ENCODE measurements around the gene PNPLA5. TPM values are rescaled to one million over a fixed set of nuclear protein-coding genes. Genes with fewer than 3 reads are reported as not detected.

Gene PNPLA5
- total RNA-seq, 4 donors from 2014 or later = not detected

- H3K36me3 ChIP-seq = no peaks in the 10 kb centered on the region
- no peak for TF ChIP-seq POLR2A (IDR thresholded peaks at IDR 0.05)
- no peak for TF ChIP-seq CTCF (IDR thresholded peaks at IDR 0.05 in 4 of 5, conservative IDR thresholded peaks at IDR 0.05 in 1 of 5)
- H3K4me1 ChIP-seq = no peaks in the 10 kb centered on the region
- DNase-seq (no peak), ATAC-seq (no peak)
- peaks cover 0 to 3% (median 0%) of the 10 kb centered on the region in 3 donors for H3K27me3 ChIP-seq
- H3K4me3 ChIP-seq = no peak overlapping the region
- no peaks in the 10 kb centered on the region for H3K9me3 ChIP-seq
- H3K27ac ChIP-seq = no peak overlapping the region
- intact Hi-C loops (cut with DNase I; ENCODE audit: low total_unique reads) = no loop called here
- in situ Hi-C loops (cut with MboI; ENCODE audit: low sequenced_read_pairs in 4 of 4) = loop anchor here in 1 of 4 donors (25.0 kb wide), 1 partner anchor 450 kb away; no protein-coding TSS in a partner anchor
Observed at GRCh38 chr22:43837666-43838065, 54.1 kb downstream of the PNPLA5 start.

GRCh38 chr22:43835736-43836135 is 56.1 kb downstream of the PNPLA5 start:
- no peaks in the 10 kb centered on the region for H3K4me1 ChIP-seq
- ATAC-seq (no peak), DNase-seq (no peak)
- no peaks in the 10 kb centered on the region for H3K9me3 ChIP-seq
- no peaks in the 10 kb centered on the region for H3K36me3 ChIP-seq
- in situ Hi-C loops (cut with MboI; ENCODE audit: low sequenced_read_pairs in 4 of 4) (loop anchor here in 1 of 4 donors (25.0 kb wide), 1 partner anchor 448 kb away; no protein-coding TSS in a partner anchor), intact Hi-C loops (cut with DNase I; ENCODE audit: low total_unique reads) (no loop called here)
- H3K27ac ChIP-seq = no peak overlapping the region
- TF ChIP-seq CTCF (IDR thresholded peaks at IDR 0.05 in 4 of 5, conservative IDR thresholded peaks at IDR 0.05 in 1 of 5) (no peak), POLR2A (IDR thresholded peaks at IDR 0.05) (no peak)
- H3K4me3 ChIP-seq = no peak overlapping the region
- peaks cover 0 to 3% (median 0%) of the 10 kb centered on the region in 3 donors for H3K27me3 ChIP-seq

GRCh38 chr22:43835166-43835565 is 56.6 kb downstream of the PNPLA5 start:
- Histone ChIP-seq H3K4me1 (no peaks in the 10 kb centered on the region), H3K27ac (no peak overlapping the region), H3K27me3 (peaks cover 0 to 3% (median 0%) of the 10 kb centered on the region in 3 donors), H3K9me3 (no peaks in the 10 kb centered on the region), H3K4me3 (no peak overlapping the region), H3K36me3 (no peaks in the 10 kb centered on the region)
- ATAC-seq (no peak), DNase-seq (no peak)
- no peak for TF ChIP-seq CTCF (IDR thresholded peaks at IDR 0.05 in 4 of 5, conservative IDR thresholded peaks at IDR 0.05 in 1 of 5)
- no peak for TF ChIP-seq POLR2A (IDR thresholded peaks at IDR 0.05)
- in situ Hi-C loops (cut with MboI; ENCODE audit: low sequenced_read_pairs in 4 of 4) (loop anchor here in 1 of 4 donors (25.0 kb wide), 1 partner anchor 448 kb away; no protein-coding TSS in a partner anchor), intact Hi-C loops (cut with DNase I; ENCODE audit: low total_unique reads) (no loop called here)

GRCh38 chr22:43833286-43834240 is 58.2 kb downstream of the PNPLA5 start:
- intact Hi-C loops (cut with DNase I; ENCODE audit: low total_unique reads) = loop anchor here (5.0 kb wide), 1 partner anchor 254 kb away; no protein-coding TSS in a partner anchor
- H3K4me3 ChIP-seq = no peak overlapping the region
- TF ChIP-seq CTCF (IDR thresholded peaks at IDR 0.05 in 4 of 5, conservative IDR thresholded peaks at IDR 0.05 in 1 of 5) (no peak), POLR2A (IDR thresholded peaks at IDR 0.05) (no peak)
- H3K27me3 ChIP-seq = peaks cover 0 to 3% (median 0%) of the 10 kb centered on the region in 3 donors
- DNase-seq (peak in 1 of 2 donors; percentile 7), ATAC-seq (no peak)
- no peaks in the 10 kb centered on the region for H3K9me3 ChIP-seq
- H3K36me3 ChIP-seq = no peaks in the 10 kb centered on the region
- in situ Hi-C loops (cut with MboI; ENCODE audit: low sequenced_read_pairs in 4 of 4) = loop anchor here in 1 of 4 donors (25.0 kb wide), 1 partner anchor 446 kb away; no protein-coding TSS in a partner anchor
- H3K4me1 ChIP-seq = peaks cover 12 to 15% of the 10 kb centered on the region in 2 donors
- no peak overlapping the region for H3K27ac ChIP-seq

All from gastrocnemius medialis (tissue), 4 donors.